Activated CD4-positive, alpha-beta T cell treated with anti-CD3 and anti-CD28 coated beads, Interleukin-2, amount 10 ng/mL, durations not matched to agents 7 days and 5 days (primary cell): ENCODE results near the gene C17orf114. TPM values are rescaled to one million over a fixed set of nuclear protein-coding genes. Genes with fewer than 3 reads are reported as not detected.

Experiments used
- total RNA-seq, 2 experiments: library from RNA; stranded (reverse); gene quantifications; one replicate each; pipeline ENCODE4 v1.2.3, GENCODE V29; 2021

Gene C17orf114

Other genes starting within 250 kb of the C17orf114 start
- gene MYBBP1A, start 246.9 kb downstream of the C17orf114 start, total RNA-seq, result 10 to 100 TPM; 58.0 to 59.0 TPM
- not detected for gene GGT6, start 241.8 kb downstream of the C17orf114 start, total RNA-seq
- not detected for gene SMTNL2, start 217.8 kb downstream of the C17orf114 start, total RNA-seq
- gene ALOX15, start 160.7 kb downstream of the C17orf114 start, total RNA-seq, result under 1 TPM in 1 of 2 experiments, not detected in 1; 0.17 TPM
- gene PELP1, start 98.2 kb downstream of the C17orf114 start, total RNA-seq, result 10 to 100 TPM; 61.6 to 73.2 TPM
- gene ARRB2, start 91.7 kb downstream of the C17orf114 start, total RNA-seq, result 100 to 1,000 TPM; 323 to 336 TPM
- 10 to 100 TPM; 19.6 to 23.6 TPM for gene MED11, start 70.9 kb downstream of the C17orf114 start, total RNA-seq
- gene ZMYND15, start 62.5 kb downstream of the C17orf114 start, total RNA-seq, result under 1 TPM in 1 of 2 experiments, not detected in 1; 0.07 TPM
- 1 to 10 TPM in 1 of 2 experiments, under 1 TPM in 1; 0.94 to 1.6 TPM for gene CXCL16, start 62.4 kb downstream of the C17orf114 start, total RNA-seq
- not detected for gene TM4SF5, start 30.4 kb downstream of the C17orf114 start, total RNA-seq
- under 1 TPM in 1 of 2 experiments, not detected in 1; 0.32 TPM for gene VMO1, start 16.0 kb downstream of the C17orf114 start, total RNA-seq
- not detected for gene GLTPD2, start 13.4 kb downstream of the C17orf114 start, total RNA-seq
- gene PSMB6, start 6.2 kb downstream of the C17orf114 start, total RNA-seq, result 100 to 1,000 TPM in 1 of 2 experiments, 10 to 100 TPM in 1; 95.3 to 115 TPM
- 10 to 100 TPM; 16.6 to 17.3 TPM for gene PLD2, start 4.8 kb upstream of the C17orf114 start, total RNA-seq
- 100 to 1,000 TPM; 112 to 133 TPM for gene MINK1, start 31.0 kb upstream of the C17orf114 start, total RNA-seq
- under 1 TPM; 0.77 to 0.92 TPM for gene C17orf107, start 97.2 kb upstream of the C17orf114 start, total RNA-seq
- under 1 TPM; 0.25 to 0.42 TPM for gene CHRNE, start 100.8 kb upstream of the C17orf114 start, total RNA-seq
- gene GP1BA, start 129.9 kb upstream of the C17orf114 start, total RNA-seq, result not detected
- gene SLC25A11, start 137.7 kb upstream of the C17orf114 start, total RNA-seq, result 10 to 100 TPM; 73.0 to 75.3 TPM
- 100 to 1,000 TPM; 254 to 273 TPM for gene RNF167, start 137.9 kb upstream of the C17orf114 start, total RNA-seq
- gene PFN1, start 146.2 kb upstream of the C17orf114 start, total RNA-seq, result 1,000 to 10,000 TPM; 2,428 to 2,438 TPM
- 10 to 100 TPM; 44.9 to 54.8 TPM for gene ENO3, start 148.8 kb upstream of the C17orf114 start, total RNA-seq
- gene SPAG7, start 165.5 kb upstream of the C17orf114 start, total RNA-seq, result 10 to 100 TPM; 47.7 to 53.6 TPM
- gene CAMTA2, start 185.3 kb upstream of the C17orf114 start, total RNA-seq, result 10 to 100 TPM; 58.2 to 62.7 TPM
- under 1 TPM; 0.35 to 0.50 TPM for gene INCA1, start 195.2 kb upstream of the C17orf114 start, total RNA-seq
- 10 to 100 TPM; 36.6 to 48.8 TPM for gene KIF1C, start 195.6 kb upstream of the C17orf114 start, total RNA-seq
- gene SLC52A1, start 233.1 kb upstream of the C17orf114 start, total RNA-seq, result under 1 TPM; 0.48 to 0.82 TPM